Activated CD8-positive, alpha-beta memory T cell treated with anti-CD3 and anti-CD28 coated beads, Interleukin-2, amount 50 U/mL, for 24 hours (primary cell): Measurements from ENCODE around the gene PSAP.

Experiments
- DNase-seq: peaks from one replicate; pipeline ENCODE4 v3.0.0-alpha.2; 2020; ENCODE audit errors: extremely low read depth

The PSAP gene

GRCh38 chr10:71845410-71846405 is 5.3 kb downstream of the PSAP start:
- DNase-seq = no peak

GRCh38 chr10:71844695-71845094 is 6.4 kb downstream of the PSAP start:
- no peak for DNase-seq

DNA sequence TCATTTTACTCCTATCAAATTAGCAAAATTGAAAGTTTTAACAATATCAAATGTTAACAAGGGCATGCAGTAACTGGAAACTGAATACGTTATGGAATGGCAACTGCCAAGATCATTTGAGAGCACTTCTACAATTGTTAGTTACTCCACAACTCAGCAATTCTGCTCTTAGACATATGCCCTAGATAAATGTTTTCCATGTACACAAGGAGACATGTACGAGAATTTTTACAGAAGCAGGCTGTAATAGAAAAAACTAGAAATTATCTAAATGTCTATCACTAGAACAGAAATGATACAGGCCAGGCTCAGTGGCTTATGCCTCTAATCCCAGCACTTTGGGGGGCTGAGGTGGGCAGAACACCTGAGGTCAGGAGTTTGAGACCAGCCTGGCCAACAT is 7.0 kb downstream of the PSAP start:
- no peak for DNase-seq

DNA sequence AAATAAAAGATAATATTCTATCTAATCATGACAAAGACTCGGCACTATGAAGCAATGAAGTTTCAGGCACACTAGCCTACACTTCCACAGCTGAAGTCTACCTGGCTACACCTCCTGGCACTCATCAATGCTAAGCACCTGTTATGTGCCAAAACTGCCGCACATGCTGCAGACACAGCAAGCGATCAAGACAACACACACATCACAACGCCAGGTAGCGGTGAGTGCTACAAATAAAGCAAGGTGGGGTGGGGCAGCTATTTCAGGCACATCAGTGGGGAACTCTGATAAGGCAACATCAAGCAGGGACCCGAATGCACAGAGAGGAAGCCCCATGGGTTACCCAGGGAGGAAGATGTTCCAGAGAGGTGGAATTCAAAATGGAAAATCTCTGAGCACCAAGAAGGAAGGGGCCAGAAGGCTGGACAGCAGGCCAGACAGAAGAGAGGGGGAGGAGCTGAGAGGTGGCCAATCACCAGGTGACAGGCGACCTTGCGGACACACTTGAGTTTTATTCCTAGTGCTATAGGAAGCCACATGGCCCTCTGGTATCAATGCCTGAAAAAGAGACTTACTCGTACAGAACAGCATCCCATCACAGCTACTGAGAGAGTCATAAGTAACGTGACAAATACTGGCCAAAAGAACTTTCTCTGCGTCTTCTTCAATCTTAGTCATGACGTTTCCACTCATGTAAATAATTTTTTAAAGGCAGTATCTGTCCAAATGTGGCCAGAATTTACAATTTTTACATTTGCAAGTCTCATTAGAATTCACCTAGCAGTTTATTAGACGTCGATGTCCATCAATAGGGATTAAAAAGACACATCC is 8.0 kb downstream of the PSAP start:
- DNase-seq = no peak

- no peak for DNase-seq
These were observed 8.6 kb downstream of the PSAP start for GRCh38 chr10:71842422-71842821.

DNA sequence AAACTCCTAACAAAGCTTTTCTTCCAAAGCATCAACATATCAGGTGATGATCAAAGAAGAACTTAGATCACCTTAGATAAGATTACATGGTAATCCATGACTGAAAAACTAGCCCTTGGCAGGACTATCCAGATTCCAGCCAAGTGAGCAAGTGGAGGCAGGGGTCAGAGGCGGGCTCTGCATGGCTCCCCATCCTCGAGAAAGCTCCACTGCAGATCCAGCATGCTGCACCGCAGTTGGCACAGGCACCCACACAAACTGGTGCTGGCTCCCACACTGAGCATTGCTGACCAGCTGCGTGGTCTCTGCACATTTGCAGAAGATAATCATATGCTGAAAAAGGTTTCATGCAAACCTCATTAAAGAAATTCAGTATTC is 10.1 kb downstream of the PSAP start:
- no peak for DNase-seq

- DNase-seq = no peak
These were observed 10.7 kb downstream of the PSAP start for GRCh38 chr10:71840177-71840957.

GRCh38 chr10:71838264-71839211 is 12.5 kb downstream of the PSAP start:
- DNase-seq = no peak

DNA sequence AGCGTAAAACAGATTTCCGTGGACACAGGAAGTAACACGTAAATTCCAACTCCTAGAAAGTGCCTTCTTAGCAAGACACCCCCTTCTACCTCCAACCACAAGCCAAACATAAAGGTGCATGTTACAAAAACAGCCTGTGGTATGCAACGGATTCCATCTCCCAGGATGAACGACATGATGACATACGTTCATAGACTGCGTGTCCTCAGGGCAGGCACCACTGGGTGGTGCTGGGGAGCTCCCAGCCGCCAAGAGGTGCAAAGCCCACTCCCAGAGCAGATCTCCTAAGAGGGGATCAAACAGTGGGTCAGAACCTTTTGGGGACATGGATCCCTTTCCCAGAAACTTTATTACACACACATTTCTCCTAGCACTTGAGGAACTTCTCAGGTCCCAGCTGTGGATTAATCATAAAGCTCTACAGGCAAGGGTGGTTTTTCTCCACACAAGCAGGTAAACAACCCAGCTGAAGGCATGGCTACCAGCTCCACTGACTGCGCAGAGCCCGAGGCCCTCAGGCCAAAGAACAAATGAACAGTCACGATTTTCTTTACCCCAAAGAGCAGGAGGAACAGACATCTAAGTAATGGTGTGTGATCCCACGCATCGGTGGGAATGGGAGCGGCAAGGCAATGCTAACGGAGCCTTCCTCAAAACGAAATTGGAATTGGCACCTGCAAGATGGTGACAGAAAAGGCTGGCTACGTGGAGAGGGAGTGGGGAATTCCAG is 13.8 kb downstream of the PSAP start:
- no peak for DNase-seq

GRCh38 chr10:71836596-71836974 is 14.5 kb downstream of the PSAP start:
- no peak for DNase-seq

- DNase-seq = no peak
These were observed 15.1 kb downstream of the PSAP start for GRCh38 chr10:71835671-71836595.

DNA sequence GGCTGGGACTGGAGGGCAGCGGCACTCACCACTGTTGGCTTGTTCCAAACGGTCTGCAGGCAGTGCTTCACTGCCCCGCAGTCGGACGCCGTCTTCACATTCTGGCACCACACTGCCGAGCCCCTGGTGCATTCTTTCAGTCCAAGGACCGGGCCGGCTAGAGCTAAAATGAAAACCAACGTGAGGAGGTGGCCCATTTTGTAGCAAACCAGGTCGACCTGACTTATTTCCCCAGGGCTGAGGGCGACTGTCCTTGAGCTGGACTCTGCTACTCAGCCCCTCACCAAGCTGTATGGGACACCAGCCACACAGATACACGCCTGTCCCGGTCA is 16.7 kb downstream of the PSAP start:
- no peak for DNase-seq

DNA sequence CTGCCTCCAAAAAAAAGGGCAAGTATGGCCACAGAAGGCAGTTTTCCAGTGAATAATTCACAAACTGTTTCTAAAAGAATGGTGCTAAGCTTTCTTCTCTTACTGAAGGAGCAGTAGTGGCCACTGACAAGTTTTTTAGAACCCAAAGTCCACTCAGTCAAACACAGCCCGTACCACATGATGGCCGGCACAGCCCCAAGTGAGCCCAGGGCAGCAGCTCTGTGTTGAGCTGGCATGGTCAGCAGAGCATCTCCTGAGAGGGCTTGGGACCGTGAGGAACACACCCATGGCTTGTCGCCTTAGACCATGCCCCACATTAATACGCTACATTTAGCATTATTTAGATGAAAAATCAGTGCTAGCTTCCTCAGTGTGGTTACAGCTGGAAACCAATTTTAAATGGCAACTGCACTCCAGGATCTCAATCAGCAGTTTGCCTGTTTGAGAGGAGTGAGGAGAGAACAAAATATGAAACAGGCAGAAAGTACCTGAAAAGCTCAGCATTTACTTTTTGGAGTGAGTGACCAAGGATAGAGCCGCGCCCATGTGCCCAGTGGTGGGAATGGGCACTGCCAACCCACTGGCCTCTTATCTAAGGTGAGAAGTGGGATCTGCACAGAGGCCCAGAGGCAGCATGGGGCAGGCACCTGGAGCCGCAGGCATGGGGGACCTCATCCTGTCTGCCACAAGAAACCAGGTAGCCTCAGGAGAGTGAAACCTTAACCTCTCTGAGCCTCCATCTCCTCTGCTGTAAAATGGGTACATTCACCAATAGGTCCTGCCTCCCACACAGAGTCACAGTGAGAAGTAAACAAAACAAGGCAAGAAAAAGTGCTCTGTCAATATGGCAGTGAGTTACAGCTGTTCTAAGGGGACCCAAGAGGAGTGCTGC is 17.4 kb downstream of the PSAP start:
- DNase-seq = no peak

GRCh38 chr10:71832967-71833366 is 18.1 kb downstream of the PSAP start:
- no peak for DNase-seq

DNA sequence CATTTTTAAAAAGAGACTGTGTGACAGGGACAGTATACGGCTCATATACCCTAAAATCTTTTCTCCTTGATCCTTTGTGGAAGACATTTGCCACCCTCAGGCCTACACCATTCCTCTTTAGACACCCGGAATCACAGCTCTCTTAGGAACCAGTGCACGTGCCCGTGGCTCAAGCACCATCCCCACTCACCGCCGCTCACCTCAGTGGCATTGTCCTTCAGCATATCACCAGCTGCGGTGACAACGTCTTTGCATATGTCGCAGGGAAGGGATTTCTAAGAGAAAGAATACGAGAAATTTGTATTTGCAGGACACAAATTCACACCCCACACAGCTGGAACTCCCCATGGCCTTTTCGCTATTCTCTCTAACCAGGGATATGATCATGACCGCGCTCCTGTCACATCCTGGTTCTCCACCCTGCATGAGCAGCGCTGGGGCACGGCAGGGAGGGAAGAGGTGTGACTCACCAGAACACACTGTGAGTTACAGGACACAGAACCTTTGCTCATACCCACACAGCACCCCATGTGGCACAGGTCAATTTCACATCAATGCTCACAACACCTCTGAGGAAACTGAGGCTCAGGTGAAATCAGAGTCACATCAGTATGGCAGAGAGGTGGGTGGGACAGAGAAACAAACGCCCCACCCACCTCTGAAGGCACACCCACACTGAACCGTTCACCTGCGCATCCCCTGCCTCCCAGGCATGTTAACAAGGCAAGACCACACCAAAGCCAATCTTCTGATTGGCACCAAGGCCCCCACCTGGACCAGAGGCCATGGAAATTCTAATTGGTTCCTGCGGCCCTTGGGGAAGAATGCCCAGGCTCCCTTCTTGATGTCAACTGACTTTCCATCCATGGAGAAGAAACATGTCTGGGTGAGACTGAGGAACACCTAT is 19.2 kb downstream of the PSAP start:
- no peak for DNase-seq

DNA sequence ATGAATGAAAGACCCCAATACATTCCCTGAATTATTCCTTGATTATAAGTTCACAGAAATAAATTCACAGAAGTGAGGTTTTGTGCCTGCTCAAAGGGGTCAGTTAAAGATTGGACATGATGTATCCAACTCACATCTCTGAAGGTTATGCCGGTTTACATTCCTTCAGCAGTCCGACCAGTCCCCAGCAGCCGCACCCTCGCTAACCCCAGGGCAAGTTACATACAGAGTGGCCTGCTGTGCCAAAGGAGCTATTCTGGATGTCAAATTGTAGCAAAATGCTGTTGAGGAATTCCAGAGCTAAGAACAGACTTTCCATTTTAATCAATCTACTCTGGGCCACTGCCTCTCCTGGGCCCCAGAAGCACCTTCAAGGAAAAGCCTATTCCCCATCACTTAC is 20.3 kb downstream of the PSAP start:
- DNase-seq = no peak

GRCh38 chr10:71829896-71830295 is 21.2 kb downstream of the PSAP start:
- DNase-seq = no peak
